22Rv1 (cell line): ENCODE measurements around the gene EGR1.

Experiments used
- ZFX ChIP-seq: fragments of 450-650 bp; IDR thresholded peaks from 2 replicates; pipeline ENCODE4 v1.6.1; 2017; ENCODE audit warnings: antibody characterized with exemption, borderline replicate concordance
- TF ChIP-seq, protein P1 (sequence below): fragments of 450-650 bp; IDR thresholded peaks from 2 replicates; pipeline ENCODE4 v1.5.1; 2017; ENCODE audit warnings: mild to moderate bottlenecking

DNA sequence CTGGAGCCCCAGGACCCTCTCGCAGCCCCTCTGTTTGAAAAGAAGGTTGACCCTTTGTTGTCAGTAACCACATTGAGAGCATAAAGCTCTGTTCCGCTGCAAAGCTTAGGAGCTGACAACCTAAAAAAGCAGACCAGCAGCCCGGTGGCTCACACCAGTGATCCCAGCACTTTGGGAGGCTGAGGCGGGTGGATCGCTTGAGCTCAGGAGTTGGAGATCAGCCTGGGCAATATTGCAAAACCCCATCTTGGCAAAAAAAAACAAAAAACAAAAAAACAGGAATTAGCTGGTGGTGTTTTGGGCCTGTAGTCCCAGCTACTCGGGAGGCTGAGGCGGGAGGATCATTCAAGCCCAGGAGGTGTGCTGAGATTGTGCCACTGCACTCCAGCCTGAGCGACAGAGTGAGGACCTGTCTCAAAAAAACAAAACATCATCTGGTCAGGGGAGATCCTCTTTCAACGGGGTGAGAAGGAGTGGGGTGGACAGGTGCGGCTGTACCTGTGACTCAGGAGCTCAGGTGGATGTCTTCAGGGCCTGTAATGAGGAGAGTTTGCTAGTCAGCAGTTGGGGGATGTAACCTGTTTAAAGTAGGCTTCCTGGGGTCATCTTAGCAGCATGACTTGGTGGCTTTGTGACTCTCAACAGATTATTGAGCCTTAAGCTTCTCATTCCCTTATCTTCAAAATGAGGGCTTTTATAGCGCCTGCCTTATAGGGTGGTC lies 27.1 kb upstream of the EGR1 start:
- TF ChIP-seq, protein P1, sequence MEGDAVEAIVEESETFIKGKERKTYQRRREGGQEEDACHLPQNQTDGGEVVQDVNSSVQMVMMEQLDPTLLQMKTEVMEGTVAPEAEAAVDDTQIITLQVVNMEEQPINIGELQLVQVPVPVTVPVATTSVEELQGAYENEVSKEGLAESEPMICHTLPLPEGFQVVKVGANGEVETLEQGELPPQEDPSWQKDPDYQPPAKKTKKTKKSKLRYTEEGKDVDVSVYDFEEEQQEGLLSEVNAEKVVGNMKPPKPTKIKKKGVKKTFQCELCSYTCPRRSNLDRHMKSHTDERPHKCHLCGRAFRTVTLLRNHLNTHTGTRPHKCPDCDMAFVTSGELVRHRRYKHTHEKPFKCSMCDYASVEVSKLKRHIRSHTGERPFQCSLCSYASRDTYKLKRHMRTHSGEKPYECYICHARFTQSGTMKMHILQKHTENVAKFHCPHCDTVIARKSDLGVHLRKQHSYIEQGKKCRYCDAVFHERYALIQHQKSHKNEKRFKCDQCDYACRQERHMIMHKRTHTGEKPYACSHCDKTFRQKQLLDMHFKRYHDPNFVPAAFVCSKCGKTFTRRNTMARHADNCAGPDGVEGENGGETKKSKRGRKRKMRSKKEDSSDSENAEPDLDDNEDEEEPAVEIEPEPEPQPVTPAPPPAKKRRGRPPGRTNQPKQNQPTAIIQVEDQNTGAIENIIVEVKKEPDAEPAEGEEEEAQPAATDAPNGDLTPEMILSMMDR = no peak
- TF ChIP-seq ZFX = no peak
